Measurements from ENCODE around the gene AP4M1.

DNA sequence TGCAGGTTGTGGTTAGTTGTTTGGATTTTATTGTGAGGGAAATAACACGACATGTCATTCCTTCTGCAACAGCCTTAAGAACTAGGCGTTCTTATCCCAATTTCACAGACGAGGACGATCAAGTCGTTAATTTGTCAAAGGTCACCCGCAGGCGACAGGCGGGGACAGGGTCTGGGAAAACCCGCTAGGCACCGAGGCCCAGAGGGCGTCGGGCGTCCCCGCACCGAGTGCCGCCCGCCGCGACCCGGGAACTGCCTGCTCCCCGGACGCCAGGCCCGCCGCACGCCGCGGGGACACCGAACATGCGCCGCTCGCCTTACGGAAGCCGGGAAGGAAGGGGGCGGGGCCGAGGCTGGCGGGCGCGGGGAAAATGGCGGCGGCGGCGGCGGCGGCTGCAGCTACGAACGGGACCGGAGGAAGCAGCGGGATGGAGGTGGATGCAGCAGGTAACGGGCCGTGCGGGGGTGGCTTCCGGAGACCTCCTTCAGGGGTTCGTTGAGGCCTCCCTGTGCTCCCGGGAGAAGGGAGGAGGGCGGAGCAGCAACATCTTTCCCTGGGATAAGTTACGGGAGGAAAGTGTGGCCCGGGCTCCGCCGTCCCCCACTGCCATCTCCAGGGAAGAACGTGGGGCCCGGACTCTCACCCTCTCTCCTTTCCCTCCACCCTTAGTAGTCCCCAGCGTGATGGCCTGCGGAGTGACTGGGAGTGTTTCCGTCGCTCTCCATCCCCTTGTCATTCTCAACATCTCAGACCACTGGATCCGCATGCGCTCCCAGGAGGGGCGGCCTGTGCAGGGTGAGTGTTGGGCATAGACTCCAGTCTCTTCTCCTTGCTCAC lies 12.6 kb upstream of the AP4M1 start, which contains the start of gene COPS6:
- TF ChIP-seq, protein P1, sequence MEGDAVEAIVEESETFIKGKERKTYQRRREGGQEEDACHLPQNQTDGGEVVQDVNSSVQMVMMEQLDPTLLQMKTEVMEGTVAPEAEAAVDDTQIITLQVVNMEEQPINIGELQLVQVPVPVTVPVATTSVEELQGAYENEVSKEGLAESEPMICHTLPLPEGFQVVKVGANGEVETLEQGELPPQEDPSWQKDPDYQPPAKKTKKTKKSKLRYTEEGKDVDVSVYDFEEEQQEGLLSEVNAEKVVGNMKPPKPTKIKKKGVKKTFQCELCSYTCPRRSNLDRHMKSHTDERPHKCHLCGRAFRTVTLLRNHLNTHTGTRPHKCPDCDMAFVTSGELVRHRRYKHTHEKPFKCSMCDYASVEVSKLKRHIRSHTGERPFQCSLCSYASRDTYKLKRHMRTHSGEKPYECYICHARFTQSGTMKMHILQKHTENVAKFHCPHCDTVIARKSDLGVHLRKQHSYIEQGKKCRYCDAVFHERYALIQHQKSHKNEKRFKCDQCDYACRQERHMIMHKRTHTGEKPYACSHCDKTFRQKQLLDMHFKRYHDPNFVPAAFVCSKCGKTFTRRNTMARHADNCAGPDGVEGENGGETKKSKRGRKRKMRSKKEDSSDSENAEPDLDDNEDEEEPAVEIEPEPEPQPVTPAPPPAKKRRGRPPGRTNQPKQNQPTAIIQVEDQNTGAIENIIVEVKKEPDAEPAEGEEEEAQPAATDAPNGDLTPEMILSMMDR (IDR thresholded peaks at IDR 0.05; ENCODE audit: low read length), result no peak
- TF ChIP-seq EZH2 (IDR thresholded peaks at IDR 0.05; ENCODE audit: borderline replicate concordance, low read length), result no peak
